Left ventricle myocardium inferior (tissue), 1 donor: ENCODE results near the gene NCK1. TPM values are rescaled to one million over a fixed set of nuclear protein-coding genes. Genes with fewer than 3 reads are reported as not detected.

Source experiments
- DNase-seq: peaks from one replicate; pipeline ENCODE4 v3.0.0-alpha.2; 2020
- H3K27ac ChIP-seq: fragments of 200-600 bp; replicated peaks from 2 replicates; pipeline ENCODE4 v1.8.0; 2021
- H3K27me3 ChIP-seq: fragments of 200-600 bp; 2 replicates; pipeline ENCODE4 v1.8.0; 2021; ENCODE audit warnings: low read depth
- H3K36me3 ChIP-seq: fragments of 200-600 bp; 2 replicates; pipeline ENCODE4 v1.8.0; 2021
- H3K4me1 ChIP-seq: fragments of 200-600 bp; 2 replicates; pipeline ENCODE4 v1.8.0; 2021
- H3K4me3 ChIP-seq: fragments of 200-600 bp; 2 replicates; pipeline ENCODE4 v1.8.0; 2021; ENCODE audit warnings: mild to moderate bottlenecking, moderate library complexity
- H3K9me3 ChIP-seq: fragments of 200-600 bp; replicated peaks from 2 replicates; pipeline ENCODE4 v1.8.0; 2021
- CTCF ChIP-seq: fragments of 200-600 bp; IDR thresholded peaks from 2 replicates; pipeline ENCODE4 v1.8.0; 2021; ENCODE audit warnings: antibody characterized with exemption, mild to moderate bottlenecking, borderline replicate concordance
- intact Hi-C: fragments of 100-400 bp; cut with micrococcal nuclease; formaldehyde crosslinking; loops from one replicate; pipeline ENCODE4 v1.11.0; 2022
- total RNA-seq: library from RNA; stranded (reverse); fragmentation: NEBNext Ultra II Directional; extraction: Animal tissue kit (Norgen Biotek cat#: 25700); gene quantifications from one replicate; pipeline ENCODE4 v1.2.1, GENCODE V29; 2021
- donor health status: DM: no; HTN: yes; CAD: no; lungs with severe emphysema.

The NCK1 gene
- total RNA-seq, 1 donor from 2014 or later, result 23.6 TPM

- H3K4me3 ChIP-seq, result no peak overlapping the region
- peaks cover 58% of the 10 kb centered on the region for H3K4me1 ChIP-seq
- no peak for DNase-seq
- no peaks in the 10 kb centered on the region for H3K36me3 ChIP-seq
- no peak for TF ChIP-seq CTCF
- no peak overlapping the region for H3K27ac ChIP-seq
- H3K27me3 ChIP-seq, result no peaks in the 10 kb centered on the region
- peaks cover 19% of the 10 kb centered on the region for H3K9me3 ChIP-seq
- intact Hi-C loops, result no loop called here
Measured at GRCh38 chr3:136914739-136915138, 52.7 kb downstream of the NCK1 start.

- Histone ChIP-seq H3K4me3 (no peak overlapping the region), H3K27me3 (no peaks in the 10 kb centered on the region), H3K9me3 (peaks cover 17% of the 10 kb centered on the region), H3K4me1 (peaks cover 53% of the 10 kb centered on the region), H3K27ac (no peak overlapping the region), H3K36me3 (no peaks in the 10 kb centered on the region)
- TF ChIP-seq CTCF, result no peak
- no peak for DNase-seq
- intact Hi-C loops, result no loop called here
Measured at GRCh38 chr3:136916223-136916622, 54.2 kb downstream of the NCK1 start.

GRCh38 chr3:136919799-136920580 lies 58.0 kb downstream of the NCK1 start:
- intact Hi-C loops, result no loop called here
- peaks cover 51% of the 10 kb centered on the region for H3K4me1 ChIP-seq
- peak overlapping the region; percentile 26 for H3K4me3 ChIP-seq
- TF ChIP-seq CTCF, result no peak
- no peaks in the 10 kb centered on the region for H3K36me3 ChIP-seq
- H3K27ac ChIP-seq, result peak overlapping the region; percentile 68
- DNase-seq, result no peak
- peaks cover 8% of the 10 kb centered on the region for H3K9me3 ChIP-seq
- H3K27me3 ChIP-seq, result no peaks in the 10 kb centered on the region

- Histone ChIP-seq H3K4me3 (no peak overlapping the region), H3K36me3 (no peaks in the 10 kb centered on the region), H3K9me3 (peaks cover 8% of the 10 kb centered on the region), H3K27ac (no peak overlapping the region), H3K4me1 (peaks cover 50% of the 10 kb centered on the region), H3K27me3 (no peaks in the 10 kb centered on the region)
- intact Hi-C loops, result no loop called here
- DNase-seq, result no peak
- no peak for TF ChIP-seq CTCF
Measured at GRCh38 chr3:136920904-136921611, 59.0 kb downstream of the NCK1 start.

- Histone ChIP-seq H3K27me3 (no peaks in the 10 kb centered on the region), H3K4me1 (peaks cover 38% of the 10 kb centered on the region), H3K36me3 (no peaks in the 10 kb centered on the region), H3K9me3 (peaks cover 8% of the 10 kb centered on the region), H3K4me3 (no peak overlapping the region), H3K27ac (peak overlapping the region; percentile 29)
- DNase-seq, result no peak
- intact Hi-C loops, result no loop called here
- TF ChIP-seq CTCF, result no peak
Measured at GRCh38 chr3:136925425-136926190, 63.6 kb downstream of the NCK1 start.
